Measurements from ENCODE around the gene GLIPR1L2. TPM values are rescaled to one million over a fixed set of nuclear protein-coding genes. Genes with fewer than 3 reads are reported as not detected.
"Not testable (repeated sequence)": the region's sequence is repeated elsewhere in the genome, so short reads cannot be mapped to it uniquely, and the experiment has no call there.

The GLIPR1L2 gene
- total RNA-seq: 0.05 and 1.2 TPM in 2 replicates

GRCh38 chr12:75390899-75391538 lies at the start of gene GLIPR1L2:
Gene GLIPR1L2, plus strand, starts transcription at chr12:75391089. Its CDS starts 28 bp downstream, at chr12:75391117.
- DNase-seq: peak; percentile 98

GRCh38 chr12:75341873-75342272 lies 49.0 kb upstream of the GLIPR1L2 start:
- no peak for DNase-seq

GRCh38 chr12:75345531-75345930 lies 45.4 kb upstream of the GLIPR1L2 start:
- no peak for DNase-seq

GRCh38 chr12:75346215-75346614 lies 44.7 kb upstream of the GLIPR1L2 start:
- DNase-seq: not testable (repeated sequence)

GRCh38 chr12:75349946-75350345 lies 40.9 kb upstream of the GLIPR1L2 start:
- DNase-seq: no peak

GRCh38 chr12:75350413-75350812 lies 40.5 kb upstream of the GLIPR1L2 start:
- DNase-seq: no peak

DNA sequence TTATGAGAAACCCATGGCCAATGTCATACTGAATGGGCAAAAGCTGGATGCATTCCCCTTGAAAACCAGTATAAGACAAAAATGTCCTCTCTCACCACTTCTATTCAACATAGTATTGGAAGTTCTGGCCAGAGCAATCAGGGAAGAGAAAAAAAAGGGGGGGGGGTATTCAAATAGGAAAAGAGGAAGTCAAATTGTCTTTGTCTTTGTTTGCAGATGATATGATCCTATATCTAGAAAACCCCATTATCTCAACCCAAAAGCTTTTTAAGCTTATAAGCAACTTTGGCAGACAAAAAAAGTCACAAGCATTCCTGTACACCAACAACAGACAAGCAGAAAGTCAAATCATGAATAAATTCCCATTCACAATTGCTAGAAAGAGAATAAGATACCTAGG lies 36.9 kb upstream of the GLIPR1L2 start:
- DNase-seq: no peak

GRCh38 chr12:75360920-75361319 lies 30.0 kb upstream of the GLIPR1L2 start:
- DNase-seq: no peak

DNA sequence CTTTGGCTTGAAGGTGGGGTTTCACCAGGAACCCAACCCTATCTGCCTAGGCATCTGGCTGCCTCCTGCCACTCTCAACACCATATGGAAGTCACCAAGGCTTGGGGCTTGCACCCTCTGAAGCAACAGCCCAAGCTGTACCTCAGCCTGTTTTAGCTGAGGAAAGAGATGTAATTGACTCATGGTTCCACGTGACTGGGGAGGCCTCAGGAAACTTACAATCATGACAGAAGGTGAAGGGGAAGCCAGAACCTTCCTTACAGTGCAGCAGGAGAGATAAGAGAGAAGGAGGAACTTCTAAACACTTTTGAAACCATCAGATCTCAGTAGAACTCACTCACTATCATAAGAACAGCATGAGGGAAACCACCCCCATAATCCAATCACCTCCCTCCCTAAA lies 29.5 kb upstream of the GLIPR1L2 start:
- no peak for DNase-seq

DNA sequence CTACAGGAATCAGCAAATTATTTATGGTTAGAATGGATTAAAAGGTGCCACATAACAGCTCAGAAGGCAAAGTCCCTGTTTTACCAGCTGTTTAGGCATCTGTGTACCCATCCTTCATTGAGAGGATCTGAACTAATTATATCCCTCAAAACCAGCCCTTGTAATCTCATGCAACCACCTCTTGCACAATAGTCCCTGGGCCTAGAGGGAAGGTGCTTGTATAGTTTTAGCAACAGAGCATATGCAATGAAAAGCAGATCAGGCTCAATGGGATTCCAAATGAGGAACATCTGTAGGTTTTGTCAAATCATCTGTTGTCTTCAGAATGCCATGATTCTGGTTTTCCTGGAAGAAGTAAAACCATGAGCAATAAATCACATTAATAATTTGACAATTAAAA lies 26.0 kb upstream of the GLIPR1L2 start:
- DNase-seq: no peak

DNA sequence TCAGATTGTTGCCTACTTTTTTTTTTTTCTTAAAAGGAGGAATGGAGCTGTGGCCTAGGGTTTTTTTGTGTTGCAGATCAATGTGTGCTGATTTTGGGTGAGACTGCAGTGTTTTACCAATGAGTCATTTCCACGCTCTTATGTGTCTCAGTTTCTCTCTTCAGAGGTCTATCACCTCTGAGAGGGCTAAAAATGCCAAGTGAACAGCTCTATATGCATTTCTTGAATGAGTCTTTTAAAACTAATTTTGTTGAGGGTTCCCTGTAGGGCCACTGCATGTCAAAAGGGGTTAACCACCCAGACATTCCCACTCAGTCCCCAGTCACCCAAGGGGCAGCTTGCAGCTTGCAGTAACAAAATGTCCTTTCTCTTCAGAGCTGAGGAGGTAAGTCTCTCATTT lies 24.3 kb upstream of the GLIPR1L2 start:
- DNase-seq: no peak

GRCh38 chr12:75374971-75375370 lies 15.9 kb upstream of the GLIPR1L2 start:
- no peak for DNase-seq

- no peak for DNase-seq
Measured at GRCh38 chr12:75378354-75378753, 12.5 kb upstream of the GLIPR1L2 start.

DNA sequence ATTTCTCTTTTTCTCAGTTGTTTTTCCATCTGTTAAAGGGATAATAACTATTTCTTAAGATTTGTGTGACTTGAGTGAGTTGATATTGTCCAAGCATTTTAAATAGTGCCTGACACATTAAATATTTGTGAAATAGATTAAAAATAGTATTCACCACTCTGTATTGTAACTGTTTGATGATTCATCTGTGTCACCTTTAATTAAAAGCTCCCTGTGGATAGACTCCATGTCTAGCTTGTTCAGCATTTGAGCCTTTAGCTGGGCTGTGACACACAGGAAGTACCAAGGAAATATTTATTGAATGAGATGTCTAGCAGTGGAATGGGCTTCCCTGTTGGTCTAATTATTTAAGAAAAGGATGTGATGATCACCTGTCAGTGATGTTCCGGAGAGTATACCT lies 1.8 kb upstream of the GLIPR1L2 start:
- peak; percentile 35 for DNase-seq

GRCh38 chr12:75389706-75390105 lies 1.2 kb upstream of the GLIPR1L2 start:
- DNase-seq: no peak

DNA sequence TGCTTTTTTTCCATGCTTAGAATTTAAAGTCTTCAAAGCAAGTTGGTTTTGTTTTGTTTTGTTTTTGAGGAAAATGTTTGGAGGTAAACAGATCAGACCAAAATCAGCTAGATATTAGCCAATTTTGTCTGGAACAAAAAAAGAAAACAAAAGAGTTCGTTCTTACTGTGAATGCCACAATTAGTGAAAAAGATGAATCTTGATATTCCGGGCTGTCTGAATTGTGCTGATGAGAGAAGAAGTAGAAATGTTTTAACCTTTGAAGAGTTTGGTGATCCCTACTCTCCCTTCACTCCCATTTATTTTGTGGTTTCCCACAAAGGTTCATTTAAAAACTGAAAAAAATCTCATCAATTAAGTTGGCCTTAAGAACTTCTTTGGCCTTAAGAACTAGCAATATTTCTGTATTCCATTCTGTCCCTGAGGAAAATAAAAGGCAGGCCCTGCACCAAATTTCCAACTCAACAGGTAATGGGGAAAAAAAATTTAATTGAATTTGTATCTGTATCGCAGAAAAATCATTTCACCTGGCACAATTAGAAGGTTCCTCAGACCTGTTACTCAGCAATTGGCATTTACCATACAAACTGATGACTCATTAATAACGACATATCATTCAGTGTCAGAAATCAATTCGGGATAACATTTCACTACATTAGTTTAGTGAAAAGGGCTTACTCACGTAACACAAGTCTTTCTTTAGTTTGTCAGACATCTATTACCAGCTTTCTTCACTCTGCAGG lies 562 bp upstream of the GLIPR1L2 start:
- no peak for DNase-seq

DNA sequence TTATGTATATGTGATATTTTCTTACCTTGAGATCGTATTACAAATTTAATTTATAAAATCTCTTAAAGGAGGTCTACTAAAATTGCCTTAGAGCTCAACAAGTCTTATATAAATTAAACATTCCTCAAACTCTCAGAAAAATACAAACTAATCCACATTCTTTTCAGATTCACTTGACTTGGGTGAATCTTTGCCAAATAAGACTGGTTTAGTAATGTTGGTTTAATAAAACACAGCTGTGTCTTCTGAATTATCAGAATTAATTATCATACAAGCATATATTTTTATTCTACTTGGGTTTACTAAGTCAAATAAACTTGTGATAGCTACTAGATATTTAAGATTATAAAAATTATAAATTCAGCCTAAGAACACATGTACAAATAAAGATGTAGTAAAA lies 13.3 kb downstream of the GLIPR1L2 start:
- no peak for DNase-seq

DNA sequence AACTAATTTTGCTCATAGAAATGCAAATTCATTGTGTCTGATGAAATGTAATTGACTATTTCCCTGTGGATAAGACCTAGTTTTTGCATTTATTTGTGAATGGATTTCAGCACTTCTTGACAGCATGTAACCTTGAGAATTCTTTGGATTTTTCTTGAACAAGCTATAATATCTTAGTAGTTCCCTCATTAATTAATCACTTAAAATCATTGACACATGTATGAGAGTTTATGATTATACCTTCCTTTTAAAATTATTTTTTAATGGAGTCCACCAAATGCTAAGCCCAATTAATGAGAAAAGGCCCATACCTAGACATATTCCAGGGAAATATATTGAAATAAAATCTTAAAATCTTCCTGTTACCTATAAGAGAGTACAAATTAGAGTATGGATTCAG lies 16.8 kb downstream of the GLIPR1L2 start:
- no peak for DNase-seq

DNA sequence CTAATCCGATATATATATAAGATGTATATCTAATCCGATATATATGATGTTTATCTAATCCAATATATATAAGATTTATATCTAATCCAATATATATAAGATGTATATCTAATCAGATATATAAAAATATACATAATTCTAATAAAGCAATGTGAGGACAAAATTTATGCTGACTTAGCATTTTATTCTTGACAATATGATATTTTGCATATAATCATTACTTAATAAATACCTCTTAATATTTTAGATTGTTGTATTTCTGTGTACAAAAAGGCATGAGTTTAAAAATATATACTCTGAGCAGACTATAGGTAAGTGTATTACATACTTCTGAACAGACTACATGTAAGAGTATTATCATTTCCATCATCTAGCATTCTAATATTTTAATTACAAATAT lies 18.9 kb downstream of the GLIPR1L2 start:
- DNase-seq: no peak

GRCh38 chr12:75414671-75415070 lies 23.8 kb downstream of the GLIPR1L2 start:
- DNase-seq: no peak

GRCh38 chr12:75419841-75420240 lies 29.0 kb downstream of the GLIPR1L2 start:
- DNase-seq: no peak

DNA sequence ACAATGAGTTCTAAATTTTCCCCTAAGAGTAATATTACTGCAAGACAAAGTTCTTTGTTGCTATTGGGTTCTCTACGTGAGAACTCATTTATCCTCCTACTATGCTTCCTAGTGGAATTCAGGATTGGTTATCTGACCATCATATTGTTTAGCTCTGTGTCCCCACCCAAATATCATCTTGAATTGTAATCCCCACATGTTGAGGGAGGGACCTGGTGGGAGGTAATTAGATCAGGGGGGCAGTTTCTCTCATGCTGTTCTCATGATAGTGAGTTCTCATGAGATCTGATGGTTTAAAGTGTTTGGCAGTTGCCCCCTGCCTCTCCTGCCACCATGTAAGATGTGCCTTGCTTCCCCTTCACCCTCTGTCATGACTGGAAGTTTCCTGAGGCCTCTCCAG lies 36.6 kb downstream of the GLIPR1L2 start:
- DNase-seq: no peak

GRCh38 chr12:75428767-75429166 lies 37.9 kb downstream of the GLIPR1L2 start:
- no peak for DNase-seq

GRCh38 chr12:75432924-75433323 lies 42.0 kb downstream of the GLIPR1L2 start:
- DNase-seq: no peak

DNA sequence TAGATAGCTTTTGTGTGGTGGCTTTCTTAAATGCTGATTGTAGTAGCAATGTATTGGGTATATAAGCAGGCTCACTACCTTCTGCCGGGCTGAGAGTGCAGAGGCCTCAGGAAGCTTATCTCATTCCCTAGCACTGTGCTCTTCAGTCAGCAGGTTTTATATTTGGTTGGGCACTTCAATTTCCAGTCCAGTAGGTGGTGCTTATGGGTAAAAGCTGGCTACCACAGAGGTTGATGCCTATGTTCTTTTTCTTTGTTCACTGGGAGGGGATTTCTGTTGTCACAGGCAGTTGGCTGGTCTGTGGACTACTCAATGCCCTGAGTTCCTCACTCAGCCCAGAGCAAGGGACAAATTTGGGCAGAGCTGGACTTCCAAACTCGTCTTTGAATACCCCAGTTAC lies 46.7 kb downstream of the GLIPR1L2 start:
- peak; percentile 59 for DNase-seq

Measured in dermis blood vessel endothelial cell (primary cell).